ENCODE results near the gene GABRB1. TPM values are rescaled to one million over a fixed set of nuclear protein-coding genes. Genes with fewer than 3 reads are reported as not detected.

The GABRB1 gene
- total RNA-seq, 3 donors from 2014 or later: 2.5 TPM; not detected in 2

- no peak for TF ChIP-seq POLR2A (IDR thresholded peaks at IDR 0.05)
- no peak for TF ChIP-seq CTCF (IDR thresholded peaks at IDR 0.05)
- no peak for TF ChIP-seq POLR2AphosphoS5 (IDR thresholded peaks at IDR 0.05)
- no peak overlapping the region for H3K4me3 ChIP-seq
- DNase-seq (ENCODE audit: low spot score in 2 of 2): no peak
- no peaks in the 10 kb centered on the region for H3K27me3 ChIP-seq
- H3K9me3 ChIP-seq: no peaks in the 10 kb centered on the region
- no peaks in the 10 kb centered on the region for H3K36me3 ChIP-seq
- no peaks in the 10 kb centered on the region for H3K4me1 ChIP-seq
- no peak overlapping the region for H3K27ac ChIP-seq
- intact Hi-C loops (cut with DNase I; ENCODE audit: low total_unique reads): no loop called here
These were observed 396.6 kb downstream of the GABRB1 start for GRCh38 chr4:47427935-47428334.

- intact Hi-C loops (cut with DNase I; ENCODE audit: low total_unique reads): no loop called here
- Histone ChIP-seq H3K36me3 (no peaks in the 10 kb centered on the region), H3K27ac (no peak overlapping the region), H3K4me3 (no peak overlapping the region), H3K9me3 (no peaks in the 10 kb centered on the region), H3K27me3 (no peaks in the 10 kb centered on the region), H3K4me1 (no peaks in the 10 kb centered on the region)
- no peak for TF ChIP-seq POLR2A (IDR thresholded peaks at IDR 0.05)
- no peak for TF ChIP-seq POLR2AphosphoS5 (IDR thresholded peaks at IDR 0.05)
- TF ChIP-seq CTCF (IDR thresholded peaks at IDR 0.05): no peak
- DNase-seq (ENCODE audit: low spot score in 2 of 2): no peak
These were observed 401.4 kb downstream of the GABRB1 start for GRCh38 chr4:47432749-47433148.

GRCh38 chr4:47434931-47435330 lies 403.6 kb downstream of the GABRB1 start:
- Histone ChIP-seq H3K27me3 (no peaks in the 10 kb centered on the region), H3K27ac (no peak overlapping the region), H3K4me3 (no peak overlapping the region), H3K4me1 (no peaks in the 10 kb centered on the region), H3K36me3 (no peaks in the 10 kb centered on the region), H3K9me3 (no peaks in the 10 kb centered on the region)
- intact Hi-C loops (cut with DNase I; ENCODE audit: low total_unique reads): no loop called here
- DNase-seq (ENCODE audit: low spot score in 2 of 2): no peak
- TF ChIP-seq POLR2AphosphoS5 (IDR thresholded peaks at IDR 0.05) (no peak), CTCF (IDR thresholded peaks at IDR 0.05) (no peak), POLR2A (IDR thresholded peaks at IDR 0.05) (no peak)

- intact Hi-C loops (cut with DNase I; ENCODE audit: low total_unique reads): loop anchor here (5.0 to 10.0 kb wide), 2 partner anchors 362 to 451 kb away; partner anchors contain the start of gene GABRA4
- H3K36me3 ChIP-seq: no peaks in the 10 kb centered on the region
- DNase-seq (ENCODE audit: low spot score in 2 of 2): no peak
- no peaks in the 10 kb centered on the region for H3K4me1 ChIP-seq
- no peak overlapping the region for H3K27ac ChIP-seq
- H3K4me3 ChIP-seq: no peak overlapping the region
- H3K27me3 ChIP-seq: no peaks in the 10 kb centered on the region
- TF ChIP-seq POLR2AphosphoS5 (IDR thresholded peaks at IDR 0.05): no peak
- no peak for TF ChIP-seq CTCF (IDR thresholded peaks at IDR 0.05)
- no peak for TF ChIP-seq POLR2A (IDR thresholded peaks at IDR 0.05)
- H3K9me3 ChIP-seq: no peaks in the 10 kb centered on the region
These were observed 411.6 kb downstream of the GABRB1 start for GRCh38 chr4:47442980-47443379.

GRCh38 chr4:47444031-47444430 lies 412.7 kb downstream of the GABRB1 start:
- intact Hi-C loops (cut with DNase I; ENCODE audit: low total_unique reads): loop anchor here (5.0 to 10.0 kb wide), 2 partner anchors 361 to 452 kb away; partner anchors contain the start of gene GABRA4
- DNase-seq (ENCODE audit: low spot score in 2 of 2): no peak
- Histone ChIP-seq H3K27me3 (no peaks in the 10 kb centered on the region), H3K4me3 (no peak overlapping the region), H3K36me3 (no peaks in the 10 kb centered on the region), H3K9me3 (no peaks in the 10 kb centered on the region), H3K4me1 (no peaks in the 10 kb centered on the region), H3K27ac (no peak overlapping the region)
- TF ChIP-seq POLR2AphosphoS5 (IDR thresholded peaks at IDR 0.05) (no peak), CTCF (IDR thresholded peaks at IDR 0.05) (no peak)
